ENCODE data around the gene SELENOP.

The SELENOP gene

GRCh38 chr5:42787845-42788244 lies 23.8 kb downstream of the SELENOP start:
- DNase-seq: no peak

GRCh38 chr5:42787073-42787472 lies 24.6 kb downstream of the SELENOP start:
- no peak for DNase-seq

GRCh38 chr5:42785756-42786155 lies 25.9 kb downstream of the SELENOP start:
- no peak for DNase-seq

GRCh38 chr5:42784132-42784531 lies 27.6 kb downstream of the SELENOP start:
- no peak for DNase-seq

GRCh38 chr5:42781584-42781983 lies 30.1 kb downstream of the SELENOP start:
- no peak for DNase-seq

- no peak for DNase-seq
Observed at GRCh38 chr5:42779083-42779482, 32.6 kb downstream of the SELENOP start.

GRCh38 chr5:42772265-42772993 lies 39.3 kb downstream of the SELENOP start:
- DNase-seq: no peak

- DNase-seq: no peak
Observed at GRCh38 chr5:42770003-42770402, 41.7 kb downstream of the SELENOP start.

- DNase-seq: no peak
Observed at GRCh38 chr5:42768106-42768504, 43.6 kb downstream of the SELENOP start.

- peak; percentile 7 to 40 for DNase-seq
Observed at GRCh38 chr5:42767491-42768105, 44.1 kb downstream of the SELENOP start.

GRCh38 chr5:42761791-42762190 lies 49.9 kb downstream of the SELENOP start:
- no peak for DNase-seq

- DNase-seq: no peak
Observed at GRCh38 chr5:42760426-42760825, 51.3 kb downstream of the SELENOP start.

- no peak for DNase-seq
Observed at GRCh38 chr5:42759456-42759855, 52.2 kb downstream of the SELENOP start.

GRCh38 chr5:42756606-42757601 lies 54.8 kb downstream of the SELENOP start, which contains the start of gene CCDC152:
TSS of gene CCDC152 (plus strand) at chr5:42756818. CDS start at chr5:42759122, 2,304 bp downstream.
- peak; percentile 50 to 84 for DNase-seq

- DNase-seq: no peak
Observed at GRCh38 chr5:42753099-42753498, 58.6 kb downstream of the SELENOP start.

- no peak for DNase-seq
Observed at GRCh38 chr5:42751044-42751443, 60.6 kb downstream of the SELENOP start.

- no peak for DNase-seq
Observed at GRCh38 chr5:42750507-42750906, 61.2 kb downstream of the SELENOP start.
